ENCODE data around the gene CAMK2N1.

Gene CAMK2N1

GRCh38 chr1:20454004-20454403, 32.0 kb downstream of the CAMK2N1 start:
- H3K4me3 ChIP-seq (ENCODE audit: low read depth, low read length): no peak overlapping the region

GRCh38 chr1:20449735-20450311, 36.2 kb downstream of the CAMK2N1 start:
- peak; percentile 14 for DNase-seq (ENCODE audit: low read depth)
- H3K4me3 ChIP-seq (ENCODE audit: low read depth, low read length): no peak overlapping the region

More at GRCh38 chr1:20454004-20454403, 32.0 kb downstream of the CAMK2N1 start:
- DNase-seq (ENCODE audit: low read depth): no peak

- no peak overlapping the region for H3K4me3 ChIP-seq (ENCODE audit: low read depth, low read length)
- DNase-seq (ENCODE audit: low read depth): no peak
Measured at GRCh38 chr1:20448671-20449071, 37.3 kb downstream of the CAMK2N1 start.

GRCh38 chr1:20447794-20448193, 38.2 kb downstream of the CAMK2N1 start:
- H3K4me3 ChIP-seq (ENCODE audit: low read depth, low read length): no peak overlapping the region
- no peak for DNase-seq (ENCODE audit: low read depth)

GRCh38 chr1:20446796-20447195, 39.2 kb downstream of the CAMK2N1 start:
- no peak overlapping the region for H3K4me3 ChIP-seq (ENCODE audit: low read depth, low read length)
- no peak for DNase-seq (ENCODE audit: low read depth)

GRCh38 chr1:20445956-20446355, 40.1 kb downstream of the CAMK2N1 start:
- no peak for DNase-seq (ENCODE audit: low read depth)
- H3K4me3 ChIP-seq (ENCODE audit: low read depth, low read length): no peak overlapping the region

GRCh38 chr1:20443703-20444586, 42.1 kb downstream of the CAMK2N1 start:
- H3K4me3 ChIP-seq (ENCODE audit: low read depth, low read length): no peak overlapping the region
- no peak for DNase-seq (ENCODE audit: low read depth)

- no peak overlapping the region for H3K4me3 ChIP-seq (ENCODE audit: low read depth, low read length)
- no peak for DNase-seq (ENCODE audit: low read depth)
Measured at GRCh38 chr1:20442920-20443625, 42.9 kb downstream of the CAMK2N1 start.

GRCh38 chr1:20440785-20441200, 45.2 kb downstream of the CAMK2N1 start:
- no peak for DNase-seq (ENCODE audit: low read depth)
- no peak overlapping the region for H3K4me3 ChIP-seq (ENCODE audit: low read depth, low read length)

GRCh38 chr1:20439282-20439681, 46.7 kb downstream of the CAMK2N1 start:
- no peak for DNase-seq (ENCODE audit: low read depth)
- no peak overlapping the region for H3K4me3 ChIP-seq (ENCODE audit: low read depth, low read length)

- DNase-seq (ENCODE audit: low read depth): no peak
- H3K4me3 ChIP-seq (ENCODE audit: low read depth, low read length): no peak overlapping the region
Measured at GRCh38 chr1:20437640-20438039, 48.4 kb downstream of the CAMK2N1 start.

GRCh38 chr1:20432891-20433290, 53.1 kb downstream of the CAMK2N1 start:
- DNase-seq (ENCODE audit: low read depth): no peak
- H3K4me3 ChIP-seq (ENCODE audit: low read depth, low read length): no peak overlapping the region

Data from skeletal muscle cell (primary cell).